ENCODE data around the gene DNAH17. TPM values are rescaled to one million over a fixed set of nuclear protein-coding genes. Genes with fewer than 3 reads are reported as not detected.

The DNAH17 gene
- total RNA-seq, 1 donor from 2014 or later = not detected

GRCh38 chr17:78493450-78493849 is 83.7 kb downstream of the DNAH17 start:
- TF ChIP-seq CTCF (IDR thresholded peaks at IDR 0.05) = no peak
- Histone ChIP-seq H3K27ac (no peak overlapping the region), H3K4me1 (no peaks in the 10 kb centered on the region), H3K27me3 (no peaks in the 10 kb centered on the region), H3K4me3 (no peak overlapping the region), H3K36me3 (no peaks in the 10 kb centered on the region), H3K9me3 (no peaks in the 10 kb centered on the region)
- DNase-seq (ENCODE audit: low spot score in 2 of 2) = no peak
- intact Hi-C loops (cut with DNase I) = no loop called here

- no peak for DNase-seq (ENCODE audit: low spot score in 2 of 2)
These were observed 84.9 kb downstream of the DNAH17 start for GRCh38 chr17:78492116-78492799.

GRCh38 chr17:78491236-78492115 is 85.7 kb downstream of the DNAH17 start:
- TF ChIP-seq CTCF (IDR thresholded peaks at IDR 0.05) = no peak
- DNase-seq (ENCODE audit: low spot score in 2 of 2) = no peak
- Histone ChIP-seq H3K4me1 (no peaks in the 10 kb centered on the region), H3K27ac (no peak overlapping the region), H3K27me3 (no peaks in the 10 kb centered on the region), H3K4me3 (no peak overlapping the region), H3K9me3 (no peaks in the 10 kb centered on the region), H3K36me3 (no peaks in the 10 kb centered on the region)
- intact Hi-C loops (cut with DNase I) = no loop called here

More at GRCh38 chr17:78492116-78492799, 84.9 kb downstream of the DNAH17 start:
- H3K4me1 ChIP-seq = no peaks in the 10 kb centered on the region
- intact Hi-C loops (cut with DNase I) = no loop called here
- no peak overlapping the region for H3K27ac ChIP-seq
- TF ChIP-seq CTCF (IDR thresholded peaks at IDR 0.05) = no peak
- no peaks in the 10 kb centered on the region for H3K9me3 ChIP-seq
- H3K27me3 ChIP-seq = no peaks in the 10 kb centered on the region
- H3K4me3 ChIP-seq = no peak overlapping the region
- H3K36me3 ChIP-seq = no peaks in the 10 kb centered on the region

GRCh38 chr17:78490673-78491072 is 86.5 kb downstream of the DNAH17 start:
- Histone ChIP-seq H3K27ac (no peak overlapping the region), H3K36me3 (no peaks in the 10 kb centered on the region), H3K4me3 (no peak overlapping the region), H3K9me3 (no peaks in the 10 kb centered on the region), H3K4me1 (no peaks in the 10 kb centered on the region), H3K27me3 (no peaks in the 10 kb centered on the region)
- no peak for TF ChIP-seq CTCF (IDR thresholded peaks at IDR 0.05)
- no peak for DNase-seq (ENCODE audit: low spot score in 2 of 2)
- intact Hi-C loops (cut with DNase I) = no loop called here

GRCh38 chr17:78490156-78490555 is 87.0 kb downstream of the DNAH17 start:
- Histone ChIP-seq H3K4me1 (no peaks in the 10 kb centered on the region), H3K27me3 (no peaks in the 10 kb centered on the region), H3K4me3 (no peak overlapping the region), H3K27ac (no peak overlapping the region), H3K36me3 (no peaks in the 10 kb centered on the region), H3K9me3 (no peaks in the 10 kb centered on the region)
- no peak for DNase-seq (ENCODE audit: low spot score in 2 of 2)
- intact Hi-C loops (cut with DNase I) = no loop called here
- TF ChIP-seq CTCF (IDR thresholded peaks at IDR 0.05) = no peak

Measured in ascending aorta (tissue), 2 donors.